ENCODE measurements around the gene VSTM2B. TPM values are rescaled to one million over a fixed set of nuclear protein-coding genes. Genes with fewer than 3 reads are reported as not detected.

The VSTM2B gene
- total RNA-seq, 1 donor from 2014 or later = not detected

DNA sequence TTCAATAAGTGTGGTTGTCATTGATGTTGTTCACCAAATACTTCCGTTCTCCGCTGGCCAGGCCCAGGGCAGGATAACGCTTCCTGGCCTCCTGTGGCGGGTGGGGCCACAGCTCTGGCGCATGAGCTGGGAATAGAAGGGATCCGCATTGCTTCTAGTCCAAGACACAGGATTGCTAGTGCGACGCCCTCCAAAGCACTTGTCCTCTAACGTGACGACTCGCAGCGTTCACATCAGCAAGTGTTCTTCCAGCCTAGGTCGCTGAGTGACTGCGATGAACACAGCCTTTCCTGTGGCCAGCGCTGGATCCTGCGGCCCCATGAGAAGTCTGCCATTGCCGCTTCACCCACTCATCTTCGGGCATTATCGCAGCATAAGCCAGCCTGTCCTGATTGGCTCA, 39.4 kb downstream of the VSTM2B start:
- Histone ChIP-seq H3K27me3 (no peaks in the 10 kb centered on the region), H3K4me1 (no peaks in the 10 kb centered on the region), H3F3A (ENCODE audit: low read depth) (no peaks in the 10 kb centered on the region), H2AFZ (replicated peaks) (no peak overlapping the region), H3K9me3 (ENCODE audit: low read depth) (no peaks in the 10 kb centered on the region), H3K36me3 (no peaks in the 10 kb centered on the region), H3K9ac (no peak overlapping the region), H3K4me3 (no peak overlapping the region), H3K27ac (no peak overlapping the region), H3K4me2 (no peak overlapping the region), H3K79me2 (ENCODE audit: low read depth) (no peaks in the 10 kb centered on the region), H4K20me1 (ENCODE audit: low read depth) (no peaks in the 10 kb centered on the region)
- Mint-ChIP-seq H3K4me3 (no peak overlapping the region), H3K27me3 (ENCODE audit: insufficient read depth, low read depth) (peaks cover 2% of the 10 kb centered on the region), H3K27ac (no peak overlapping the region), H3K9me3 (peaks cover 2% of the 10 kb centered on the region), H3K36me3 (no peaks in the 10 kb centered on the region), H3K4me1 (no peaks in the 10 kb centered on the region)
- DNase-seq (ENCODE audit: low spot score) = no peak
- TF ChIP-seq EZH2 (IDR thresholded peaks at IDR 0.05) (no peak), EZH2phosphoT487 (IDR thresholded peaks at IDR 0.05) (no peak)
- TF ChIP-seq, protein P1, sequence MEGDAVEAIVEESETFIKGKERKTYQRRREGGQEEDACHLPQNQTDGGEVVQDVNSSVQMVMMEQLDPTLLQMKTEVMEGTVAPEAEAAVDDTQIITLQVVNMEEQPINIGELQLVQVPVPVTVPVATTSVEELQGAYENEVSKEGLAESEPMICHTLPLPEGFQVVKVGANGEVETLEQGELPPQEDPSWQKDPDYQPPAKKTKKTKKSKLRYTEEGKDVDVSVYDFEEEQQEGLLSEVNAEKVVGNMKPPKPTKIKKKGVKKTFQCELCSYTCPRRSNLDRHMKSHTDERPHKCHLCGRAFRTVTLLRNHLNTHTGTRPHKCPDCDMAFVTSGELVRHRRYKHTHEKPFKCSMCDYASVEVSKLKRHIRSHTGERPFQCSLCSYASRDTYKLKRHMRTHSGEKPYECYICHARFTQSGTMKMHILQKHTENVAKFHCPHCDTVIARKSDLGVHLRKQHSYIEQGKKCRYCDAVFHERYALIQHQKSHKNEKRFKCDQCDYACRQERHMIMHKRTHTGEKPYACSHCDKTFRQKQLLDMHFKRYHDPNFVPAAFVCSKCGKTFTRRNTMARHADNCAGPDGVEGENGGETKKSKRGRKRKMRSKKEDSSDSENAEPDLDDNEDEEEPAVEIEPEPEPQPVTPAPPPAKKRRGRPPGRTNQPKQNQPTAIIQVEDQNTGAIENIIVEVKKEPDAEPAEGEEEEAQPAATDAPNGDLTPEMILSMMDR (IDR thresholded peaks at IDR 0.05) = no peak

DNA sequence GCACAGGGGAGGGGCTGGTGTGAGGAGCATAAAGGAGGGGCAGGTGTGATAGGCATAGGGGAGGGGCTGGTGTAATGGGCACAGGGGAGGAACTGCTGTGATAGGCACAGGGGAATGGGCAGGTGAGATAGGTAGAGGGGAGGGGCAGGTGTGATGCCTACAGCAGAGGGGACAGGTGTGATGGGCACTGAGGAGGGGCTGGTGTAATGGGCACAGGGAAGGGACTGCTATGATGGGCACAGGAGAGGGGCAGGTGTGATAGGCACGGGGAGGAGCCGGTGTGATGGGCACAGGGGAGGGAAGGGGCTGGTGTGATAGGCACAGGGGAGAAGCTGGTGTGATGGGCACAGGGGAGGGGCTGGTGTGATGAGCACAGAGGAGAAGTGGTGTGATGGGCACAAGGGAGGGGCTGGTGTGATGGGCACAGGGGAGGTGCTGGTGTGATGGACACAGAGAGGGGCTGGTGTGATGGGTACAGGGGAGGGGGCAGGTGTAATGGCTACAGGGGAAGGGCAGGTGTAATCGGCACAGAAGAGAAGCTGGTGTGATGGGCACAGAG, 40.8 kb downstream of the VSTM2B start:
- no peaks in the 10 kb centered on the region for H3K4me1 Mint-ChIP-seq
- no peaks in the 10 kb centered on the region for H3K9me3 Mint-ChIP-seq
- no peak for TF ChIP-seq EZH2 (IDR thresholded peaks at IDR 0.05)
- TF ChIP-seq, protein P1 (IDR thresholded peaks at IDR 0.05) = no peak
- TF ChIP-seq EZH2phosphoT487 (IDR thresholded peaks at IDR 0.05) = no peak
- no peaks in the 10 kb centered on the region for H3K36me3 ChIP-seq
- H3K27ac ChIP-seq = no peak overlapping the region
- H3K4me3 ChIP-seq = no peak overlapping the region
- no peaks in the 10 kb centered on the region for H3K27me3 Mint-ChIP-seq (ENCODE audit: insufficient read depth, low read depth)
- H4K20me1 ChIP-seq (ENCODE audit: low read depth) = no peaks in the 10 kb centered on the region
- H3K4me3 Mint-ChIP-seq = no peak overlapping the region
- H3F3A ChIP-seq (ENCODE audit: low read depth) = no peaks in the 10 kb centered on the region
- H3K27me3 ChIP-seq = peaks cover 4% of the 10 kb centered on the region
- H3K79me2 ChIP-seq (ENCODE audit: low read depth) = no peaks in the 10 kb centered on the region
- no peak overlapping the region for H2AFZ ChIP-seq (replicated peaks)
- DNase-seq (ENCODE audit: low spot score) = no peak
- H3K4me2 ChIP-seq = no peak overlapping the region
- no peaks in the 10 kb centered on the region for H3K4me1 ChIP-seq
- no peak overlapping the region for H3K27ac Mint-ChIP-seq
- H3K36me3 Mint-ChIP-seq = no peaks in the 10 kb centered on the region
- no peak overlapping the region for H3K9ac ChIP-seq
- no peaks in the 10 kb centered on the region for H3K9me3 ChIP-seq (ENCODE audit: low read depth)

DNA sequence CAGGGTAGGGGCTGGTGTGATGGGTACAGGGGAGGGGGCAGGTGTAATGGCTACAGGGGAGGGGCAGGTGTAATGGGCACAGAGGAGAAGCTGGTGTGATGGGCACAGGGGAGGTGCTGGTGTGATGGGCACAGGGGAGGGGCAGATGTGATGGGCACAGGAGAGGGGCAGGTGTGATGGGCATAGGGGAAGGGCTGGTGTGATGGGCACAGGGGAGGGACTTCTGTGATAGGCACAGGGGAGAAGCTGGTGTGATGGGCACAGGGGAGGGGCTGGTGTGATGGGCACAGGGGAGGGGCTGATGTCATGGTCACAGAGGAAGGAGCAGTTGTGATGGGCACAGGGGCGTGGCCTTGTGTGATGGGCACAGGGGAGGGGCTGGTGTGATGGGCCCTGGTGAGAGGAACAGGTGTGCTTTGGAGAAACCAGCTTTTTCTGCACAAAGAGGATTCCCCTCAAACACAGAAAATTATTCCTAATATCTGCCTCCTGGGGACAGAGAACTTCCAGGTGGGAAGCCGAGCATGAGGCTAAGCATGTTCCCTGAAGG, 41.6 kb downstream of the VSTM2B start:
- Histone ChIP-seq H3K79me2 (ENCODE audit: low read depth) (no peaks in the 10 kb centered on the region), H3K27me3 (peaks cover 11% of the 10 kb centered on the region), H4K20me1 (ENCODE audit: low read depth) (no peaks in the 10 kb centered on the region), H3K4me1 (no peaks in the 10 kb centered on the region), H3K4me3 (no peak overlapping the region), H3K9me3 (ENCODE audit: low read depth) (no peaks in the 10 kb centered on the region), H3K27ac (no peak overlapping the region), H3K4me2 (no peak overlapping the region), H2AFZ (replicated peaks) (no peak overlapping the region), H3F3A (ENCODE audit: low read depth) (no peaks in the 10 kb centered on the region), H3K36me3 (no peaks in the 10 kb centered on the region), H3K9ac (no peak overlapping the region)
- Mint-ChIP-seq H3K4me1 (no peaks in the 10 kb centered on the region), H3K4me3 (no peak overlapping the region), H3K27ac (no peak overlapping the region), H3K27me3 (ENCODE audit: insufficient read depth, low read depth) (no peaks in the 10 kb centered on the region), H3K9me3 (no peaks in the 10 kb centered on the region), H3K36me3 (no peaks in the 10 kb centered on the region)
- TF ChIP-seq EZH2 (IDR thresholded peaks at IDR 0.05) = no peak
- TF ChIP-seq EZH2phosphoT487 (IDR thresholded peaks at IDR 0.05) = no peak
- TF ChIP-seq, protein P1 (IDR thresholded peaks at IDR 0.05) = no peak
- no peak for DNase-seq (ENCODE audit: low spot score)
